ENCODE results near the gene TUSC1. TPM values are rescaled to one million over a fixed set of nuclear protein-coding genes. Genes with fewer than 3 reads are reported as not detected.

Gene TUSC1
- total RNA-seq, 1 experiment from 2014 or later: 14.7 TPM

GRCh38 chr9:25654417-25654816, 23.8 kb downstream of the TUSC1 start:
- no peaks in the 10 kb centered on the region for H3K27me3 ChIP-seq
- H3K4me3 ChIP-seq: no peak overlapping the region
- H3K9me3 ChIP-seq: no peaks in the 10 kb centered on the region
- no peak for DNase-seq
- no peaks in the 10 kb centered on the region for H3K36me3 ChIP-seq

GRCh38 chr9:25648116-25648515, 30.1 kb downstream of the TUSC1 start:
- Histone ChIP-seq H3K27me3 (no peaks in the 10 kb centered on the region), H3K9me3 (no peaks in the 10 kb centered on the region), H3K4me3 (no peak overlapping the region), H3K36me3 (no peaks in the 10 kb centered on the region)
- no peak for DNase-seq

- Histone ChIP-seq H3K9me3 (no peaks in the 10 kb centered on the region), H3K36me3 (no peaks in the 10 kb centered on the region), H3K4me3 (no peak overlapping the region), H3K27me3 (no peaks in the 10 kb centered on the region)
- no peak for DNase-seq
Measured at GRCh38 chr9:25636026-25636425, 42.2 kb downstream of the TUSC1 start.

GRCh38 chr9:25629231-25629630, 49.0 kb downstream of the TUSC1 start:
- Histone ChIP-seq H3K27me3 (no peaks in the 10 kb centered on the region), H3K9me3 (no peaks in the 10 kb centered on the region), H3K4me3 (no peak overlapping the region), H3K36me3 (no peaks in the 10 kb centered on the region)
- no peak for DNase-seq

Data from MG63 (cell line).